GM19328 (cell line): Measurements from ENCODE around the gene SERPINA12.

Experiments used
- ATAC-seq: cut with Tn5 transposase; IDR thresholded peaks from one replicate; pipeline ENCODE4 v1.9.1; 2021; ENCODE audit warnings: mild to moderate bottlenecking, moderate library complexity; ENCODE audit not compliant: unreplicated experiment

SERPINA12 gene, protein sequence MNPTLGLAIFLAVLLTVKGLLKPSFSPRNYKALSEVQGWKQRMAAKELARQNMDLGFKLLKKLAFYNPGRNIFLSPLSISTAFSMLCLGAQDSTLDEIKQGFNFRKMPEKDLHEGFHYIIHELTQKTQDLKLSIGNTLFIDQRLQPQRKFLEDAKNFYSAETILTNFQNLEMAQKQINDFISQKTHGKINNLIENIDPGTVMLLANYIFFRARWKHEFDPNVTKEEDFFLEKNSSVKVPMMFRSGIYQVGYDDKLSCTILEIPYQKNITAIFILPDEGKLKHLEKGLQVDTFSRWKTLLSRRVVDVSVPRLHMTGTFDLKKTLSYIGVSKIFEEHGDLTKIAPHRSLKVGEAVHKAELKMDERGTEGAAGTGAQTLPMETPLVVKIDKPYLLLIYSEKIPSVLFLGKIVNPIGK

GRCh38 chr14:94509356-94509755 lies at the start of gene SERPINA12:
Gene SERPINA12 (minus strand): TSS chr14:94509469. CDS start chr14:94498397, 11,072 bp downstream.
- no peak for ATAC-seq

DNA sequence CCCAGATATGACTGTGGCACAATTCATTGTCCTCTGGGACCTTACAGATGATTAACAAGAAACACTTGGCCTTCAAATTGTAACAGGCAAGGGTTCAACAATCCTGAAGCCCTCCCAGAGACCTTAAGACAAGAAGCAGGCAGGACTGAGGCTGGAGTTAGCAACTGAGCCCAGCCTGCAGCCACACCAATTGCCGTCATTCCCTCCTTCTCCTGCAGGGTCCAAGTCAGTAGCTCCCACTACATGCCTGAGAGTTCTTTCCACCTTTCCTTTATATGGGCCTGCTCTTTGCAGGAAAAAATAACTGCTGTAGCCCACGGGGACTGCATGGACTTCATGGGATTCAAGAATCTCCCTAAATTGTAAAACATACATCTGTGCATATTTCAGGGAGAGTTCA lies 49.6 kb upstream of the SERPINA12 start:
- ATAC-seq, result no peak

DNA sequence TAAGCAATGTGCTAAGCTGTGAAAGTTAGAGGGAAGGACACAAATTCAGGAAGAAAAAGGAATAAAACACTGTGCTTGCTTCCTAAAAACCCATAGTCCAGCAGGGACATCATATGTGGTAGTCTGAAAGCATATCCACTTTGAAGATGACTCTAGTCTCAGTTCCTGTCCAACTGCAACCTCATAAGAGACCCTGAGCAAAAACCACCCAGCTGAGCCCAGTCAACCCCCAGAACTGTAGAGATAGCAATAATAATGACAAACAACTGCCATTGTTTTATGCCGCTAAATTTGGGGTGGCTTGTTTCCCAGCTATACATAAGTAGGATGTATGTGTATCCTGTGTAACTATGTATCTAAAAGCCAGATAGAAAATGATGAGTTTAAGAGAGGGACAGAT lies 48.1 kb upstream of the SERPINA12 start:
- no peak for ATAC-seq

DNA sequence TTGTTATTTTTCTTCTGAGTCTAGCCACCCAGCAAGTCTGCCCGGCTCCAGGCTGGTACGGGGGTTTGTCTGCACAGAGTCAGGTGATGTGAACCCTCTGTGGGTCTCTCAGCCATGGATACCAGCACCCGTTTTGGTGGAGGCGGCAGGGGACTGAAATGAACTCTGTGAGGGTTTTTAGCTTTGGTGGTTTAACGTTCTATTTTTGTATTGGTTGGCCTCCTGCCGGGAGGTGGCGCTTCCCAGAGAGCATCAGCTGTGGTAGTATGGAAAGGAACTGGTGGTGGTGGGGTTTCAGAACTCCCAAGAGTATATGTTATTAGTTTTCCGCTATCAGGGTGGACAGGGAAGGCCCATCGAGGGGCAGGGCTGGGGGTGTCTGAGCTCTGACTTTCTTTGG lies 46.7 kb upstream of the SERPINA12 start:
- ATAC-seq, result no peak

DNA sequence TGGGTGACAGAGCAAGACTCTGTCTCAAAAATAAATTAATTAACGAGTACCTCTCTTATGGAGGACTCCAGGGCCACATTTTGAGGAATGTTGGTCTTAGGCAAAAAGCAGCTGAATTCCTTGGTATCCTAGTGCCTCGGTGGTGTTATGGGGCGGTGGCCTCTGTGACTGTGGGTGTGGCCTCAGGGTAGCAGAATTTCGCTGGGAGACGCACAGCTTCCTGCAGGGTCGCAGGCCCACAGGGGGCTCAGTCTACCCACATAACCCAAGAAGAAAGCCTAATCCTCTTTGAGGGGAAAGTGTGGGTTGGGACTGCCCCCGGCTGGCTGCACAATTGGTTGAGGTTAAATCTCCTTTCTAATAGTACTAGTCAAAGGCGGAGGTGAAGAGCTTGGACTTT lies 40.8 kb upstream of the SERPINA12 start:
- ATAC-seq, result no peak

DNA sequence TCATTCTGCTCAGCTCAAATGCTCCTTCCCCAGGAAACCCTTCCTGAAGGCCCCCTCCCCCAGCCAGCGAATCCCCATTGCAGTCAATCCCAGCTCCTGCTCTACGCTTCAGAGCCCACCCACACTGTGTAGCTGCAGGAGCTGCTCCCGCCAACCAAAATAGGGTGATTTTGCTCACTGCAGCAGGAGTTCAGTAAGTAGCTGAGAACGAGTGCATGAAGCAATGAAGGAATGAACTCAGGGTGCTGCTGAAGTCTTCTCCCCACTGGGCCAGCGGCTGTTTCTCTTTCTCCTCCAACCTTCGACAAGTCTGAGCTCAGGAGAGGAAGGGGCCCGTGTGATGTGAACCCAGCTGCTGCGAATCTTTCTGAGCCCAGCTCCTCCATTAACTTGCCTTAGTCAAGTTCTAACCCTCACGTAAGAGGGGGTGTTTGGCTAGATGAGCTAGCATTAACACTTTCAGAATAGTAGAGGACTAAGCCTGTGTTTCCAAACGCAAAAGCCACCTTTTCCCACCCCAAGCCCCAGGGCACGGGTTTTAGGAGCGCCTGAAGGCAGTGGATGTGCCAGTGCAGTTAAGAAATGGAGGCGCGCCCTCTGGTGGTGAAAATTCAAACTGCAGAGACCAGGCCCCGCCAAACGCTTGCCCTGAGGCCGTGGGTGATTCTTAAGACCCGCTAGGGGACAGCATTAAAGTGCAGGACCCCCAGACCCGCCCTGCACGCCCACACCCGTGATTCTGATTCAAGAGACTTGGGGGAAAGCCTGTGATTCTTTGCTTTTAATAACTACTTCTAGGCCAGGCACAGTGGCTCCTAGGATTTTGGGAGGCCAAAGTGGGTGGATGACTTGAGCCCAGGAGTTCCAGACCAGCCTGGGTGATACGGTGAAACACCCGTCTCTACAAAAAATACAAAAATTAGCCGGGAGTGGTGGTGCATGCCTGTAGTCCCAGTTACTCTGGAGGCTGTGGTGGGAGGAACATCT lies 40.0 kb upstream of the SERPINA12 start:
- ATAC-seq, result no peak

DNA sequence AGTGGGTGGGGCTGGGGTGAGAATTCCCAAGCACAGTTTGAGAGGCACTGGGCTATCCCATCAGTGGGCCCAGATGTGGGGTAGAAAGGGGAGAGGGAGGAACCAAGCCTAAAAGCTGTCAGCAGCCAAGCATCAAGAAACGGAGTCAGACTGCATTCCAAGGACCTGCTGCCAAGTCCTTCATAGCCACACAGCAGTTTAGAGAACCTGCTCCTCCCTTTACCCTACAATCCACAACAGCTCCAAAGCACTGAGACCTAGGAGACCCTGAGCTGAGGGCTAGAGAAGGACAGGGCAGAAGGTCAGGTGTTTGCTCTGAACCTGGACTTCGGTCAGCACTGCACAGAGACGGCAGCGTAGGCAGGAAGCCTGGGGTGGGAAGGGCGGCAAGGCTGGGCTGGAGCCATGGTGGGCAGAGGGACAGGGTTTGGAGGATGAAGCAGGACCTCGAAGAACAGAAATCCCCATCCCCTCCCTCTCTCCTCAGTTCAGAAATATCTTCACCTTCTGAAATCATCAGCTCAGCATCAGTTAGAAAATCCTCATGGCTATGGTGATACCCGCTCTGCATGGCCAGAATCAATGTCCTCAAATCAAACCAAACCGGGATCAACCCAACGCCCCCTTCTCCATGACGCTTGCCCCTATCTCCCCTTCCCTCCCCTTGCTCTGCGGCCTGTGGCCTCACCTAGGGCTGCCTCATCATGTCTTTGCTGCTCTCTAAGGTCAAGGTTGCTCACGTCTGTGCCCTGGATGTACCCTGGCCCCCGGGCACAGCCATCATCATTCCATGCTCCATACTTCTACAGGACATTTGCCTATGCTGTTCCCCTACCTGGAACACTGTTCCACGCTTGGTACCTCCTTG lies 39.1 kb upstream of the SERPINA12 start:
- ATAC-seq, result no peak

- ATAC-seq, result no peak
These were observed 38.5 kb upstream of the SERPINA12 start for GRCh38 chr14:94547726-94548125.

DNA sequence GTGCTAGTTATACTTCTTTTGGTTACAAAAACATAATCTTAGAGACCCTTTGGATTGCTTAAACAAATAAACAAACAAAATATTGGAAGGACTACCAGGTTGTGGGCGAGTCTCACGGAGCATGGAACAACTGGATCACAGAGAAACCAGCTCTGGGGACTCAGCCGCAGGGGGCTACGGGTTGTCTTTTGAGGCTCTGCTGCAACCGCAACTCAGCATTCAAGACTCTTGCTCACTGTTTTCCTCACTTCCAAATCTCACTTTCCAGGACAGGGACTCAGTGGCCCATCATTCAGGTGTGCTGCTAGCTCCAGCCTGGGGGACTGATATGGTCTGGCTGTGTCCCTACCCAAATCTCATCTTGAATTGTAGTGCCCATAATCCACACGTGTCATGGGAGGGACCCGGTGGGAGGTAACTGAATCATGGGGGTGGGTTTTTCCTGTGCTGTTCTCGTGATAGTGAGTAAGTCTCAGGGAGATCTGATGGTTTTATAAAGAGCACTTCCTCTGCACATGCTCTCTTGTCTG lies 37.9 kb upstream of the SERPINA12 start:
- ATAC-seq, result no peak

DNA sequence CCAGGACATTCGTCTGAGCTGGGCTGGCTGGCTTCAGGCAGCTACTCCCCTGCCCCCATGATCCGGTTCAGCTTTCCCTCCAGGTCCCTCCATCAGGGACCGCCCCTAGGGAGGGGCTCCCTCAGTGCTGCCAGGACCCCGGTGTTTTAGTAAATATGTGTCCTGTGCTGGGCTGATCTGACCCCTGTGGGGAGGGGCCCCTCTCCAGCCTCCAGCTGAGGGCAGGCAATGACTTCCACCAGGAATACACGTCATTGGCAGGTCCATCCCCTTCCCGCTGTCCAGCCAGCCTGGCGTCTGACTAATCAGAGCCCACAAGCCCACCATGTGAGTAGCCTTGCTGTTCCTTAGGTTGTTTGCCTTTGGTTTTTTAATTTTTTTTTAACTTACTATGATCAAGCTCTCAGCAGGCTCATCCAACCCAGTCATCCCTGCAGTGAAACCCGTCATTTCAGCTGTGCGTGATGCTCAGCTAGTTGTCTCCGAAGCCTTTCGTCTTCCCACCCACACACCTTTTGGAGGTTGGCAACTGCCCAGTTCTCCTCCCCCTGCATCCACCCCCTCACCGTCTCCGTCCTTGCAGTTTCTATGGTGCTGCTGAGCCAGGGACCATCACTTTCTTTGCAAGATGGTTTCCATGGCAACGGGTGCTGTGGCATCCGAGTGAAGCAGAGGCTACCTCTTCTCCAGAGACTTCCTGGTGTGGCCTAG lies 36.0 kb upstream of the SERPINA12 start:
- ATAC-seq, result no peak

- no peak for ATAC-seq
These were observed 35.5 kb upstream of the SERPINA12 start for GRCh38 chr14:94544726-94545125.

DNA sequence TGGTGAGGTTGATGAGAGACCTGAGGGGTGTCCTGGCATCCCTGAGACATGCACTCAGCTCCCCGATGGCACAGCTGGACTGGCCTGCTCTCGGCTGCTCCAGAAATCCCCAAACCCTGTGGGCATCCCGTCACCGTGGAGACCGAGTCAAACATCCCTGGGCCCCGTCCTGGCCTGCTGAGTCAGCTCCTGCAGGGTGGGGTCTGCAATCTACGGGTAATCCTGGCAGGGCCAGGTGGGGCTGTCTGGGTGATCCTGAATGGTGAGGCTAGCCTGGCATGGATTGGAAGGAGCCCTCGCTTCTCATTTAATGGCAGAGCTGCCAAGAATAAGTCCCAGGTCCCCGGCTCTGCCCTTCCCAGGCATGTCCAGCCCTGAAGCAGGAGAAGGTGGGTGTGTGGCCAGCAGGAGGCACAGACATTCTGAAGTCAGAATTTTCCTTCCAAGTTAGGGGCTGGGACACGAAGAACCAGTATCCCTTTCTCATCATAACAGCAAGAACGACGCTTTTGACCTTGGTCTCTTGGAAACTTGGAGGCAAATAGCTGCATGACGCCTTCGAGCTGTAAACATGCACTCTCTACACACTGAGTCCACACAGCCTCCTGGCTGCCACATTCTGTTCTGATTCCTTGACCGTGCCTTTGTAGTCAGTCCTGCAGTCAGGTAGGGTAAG lies 34.3 kb upstream of the SERPINA12 start:
- no peak for ATAC-seq

DNA sequence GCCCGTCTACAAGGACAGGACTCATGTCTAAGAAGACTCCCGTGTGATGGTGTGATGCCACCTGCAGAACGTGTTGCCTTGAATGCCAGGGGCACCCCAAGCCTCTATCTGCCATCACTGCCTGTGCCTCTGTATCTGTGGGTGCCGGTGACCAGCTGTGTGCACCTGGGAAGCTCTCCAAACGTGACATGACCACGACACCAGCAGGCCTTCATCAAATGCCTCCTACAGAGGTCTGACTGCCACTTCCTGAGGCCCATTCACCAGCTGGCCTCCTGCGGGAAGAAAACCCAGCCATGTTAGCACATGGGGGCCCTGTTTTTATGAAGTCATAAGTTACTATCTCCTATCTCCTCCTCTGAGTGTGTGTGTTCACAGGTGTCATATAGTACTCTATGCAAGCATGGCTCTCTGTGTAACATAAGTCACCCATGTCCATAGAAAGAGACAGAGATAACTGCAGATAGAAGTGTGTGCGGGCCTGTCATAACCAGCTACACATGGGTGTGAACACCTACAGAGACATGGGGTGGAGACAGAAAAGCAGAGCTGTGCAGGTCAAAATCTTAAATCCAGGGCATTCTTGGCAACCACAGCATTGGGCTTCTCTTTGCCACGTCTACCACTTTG lies 33.7 kb upstream of the SERPINA12 start:
- no peak for ATAC-seq

GRCh38 chr14:94542111-94542810 lies 33.0 kb upstream of the SERPINA12 start:
- ATAC-seq, result no peak

DNA sequence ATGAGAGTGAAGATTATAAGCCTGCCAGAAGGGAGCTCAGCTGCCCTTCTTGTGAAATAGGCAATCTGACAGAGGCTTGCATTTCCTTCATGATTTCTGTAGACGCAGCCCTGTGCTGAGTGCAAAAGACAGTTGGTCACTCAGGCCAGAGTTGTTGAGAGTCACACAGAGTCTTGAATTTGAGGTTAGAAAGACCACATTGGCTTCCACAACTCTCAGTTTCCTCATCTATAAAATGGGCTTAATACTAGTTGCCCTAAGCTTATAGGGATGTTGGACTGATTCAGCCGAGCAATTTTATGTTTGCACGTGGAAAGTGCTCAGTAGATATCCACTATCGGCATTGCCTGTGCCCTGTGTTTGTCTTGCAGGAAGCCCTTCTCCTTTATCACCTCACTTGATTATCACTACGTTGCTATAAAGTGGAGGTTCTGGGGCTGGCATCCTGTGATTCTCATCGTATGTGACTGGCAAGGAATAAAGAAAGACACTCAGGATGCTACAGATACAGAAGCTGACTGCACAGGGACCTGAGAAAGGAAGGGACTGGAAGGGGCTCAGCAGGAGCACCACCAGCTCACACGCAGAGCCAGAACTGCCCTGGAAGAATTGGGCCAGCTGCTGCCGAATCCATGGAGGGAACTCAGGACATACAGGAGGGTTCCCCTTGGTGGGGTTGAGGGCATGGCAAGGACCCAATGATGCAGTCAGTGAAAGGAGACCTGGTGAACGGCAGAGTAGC lies 32.1 kb upstream of the SERPINA12 start:
- ATAC-seq, result no peak

GRCh38 chr14:94540031-94540794 lies 30.9 kb upstream of the SERPINA12 start:
- no peak for ATAC-seq

DNA sequence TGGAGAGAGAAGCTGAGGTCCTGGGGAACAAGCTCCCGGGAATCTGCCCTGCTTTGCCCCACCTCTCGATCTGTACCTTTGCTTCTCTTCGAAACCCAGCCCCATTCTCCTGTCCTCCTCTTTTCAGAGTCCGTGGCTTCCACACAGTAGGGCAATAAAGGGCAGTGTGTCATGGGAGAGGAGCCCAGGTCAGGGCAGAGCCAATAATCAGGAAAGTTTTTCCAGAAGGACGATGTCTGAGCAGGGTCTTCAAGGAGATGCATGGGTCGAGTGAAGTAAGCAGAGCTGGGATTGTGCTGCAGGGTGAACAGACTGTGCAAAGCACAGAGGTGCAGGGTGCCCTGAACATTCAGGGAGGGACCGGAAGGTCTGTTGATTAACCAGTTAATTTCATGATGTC lies 29.9 kb upstream of the SERPINA12 start:
- ATAC-seq, result no peak
